Panc1 (cell line): ENCODE results near the gene KRT8. TPM values are rescaled to one million over a fixed set of nuclear protein-coding genes. Genes with fewer than 3 reads are reported as not detected.
"Not testable (repeated sequence)": the region's sequence is repeated elsewhere in the genome, so short reads cannot be mapped to it uniquely, and the experiment has no call there.

ENCODE experiments used
- ATAC-seq: fragments of 200-7000 bp; cut with Tn5 transposase; 2 replicates; pipeline ENCODE4 v1.9.1; 2020; ENCODE audit warnings: mild to moderate bottlenecking, moderate library complexity
- BruUV-seq: library from RNA; stranded (reverse); fragments of 400-500 nt; replicated peaks from 2 replicates; lab custom pipeline; 2021; lab: Mats Ljungman, UMichigan
- CTCF ChIA-PET: fragments of 300-600 bp; sonication (Branson Sonifier 250); formaldehyde crosslinking; loops from one replicate; lab custom pipeline; 2022; ENCODE audit warnings: antibody characterized with exemption; lab: Charles Lee
- POLR2A ChIA-PET: fragments of 300-600 bp; sonication (Branson Sonifier 250); formaldehyde crosslinking; loops from one replicate; lab custom pipeline; 2022; ENCODE audit warnings: antibody characterized with exemption; lab: Charles Lee
- DNase-seq: peaks from one replicate; pipeline ENCODE4 v3.0.0-alpha.2; 2010; ENCODE audit warnings: low read depth, low spot score
- H3K27ac ChIP-seq: 2 replicates; pipeline ENCODE4 v1.5.1; 2011; ENCODE audit warnings: mild to moderate bottlenecking, low read length, inconsistent platforms
- H3K27me3 ChIP-seq: fragments of 200-500 bp; sonication (Bioruptor generic); 2 replicates; pipeline ENCODE4 v1.6.0; 2014; ENCODE audit warnings: low read length, inconsistent platforms; ENCODE audit not compliant: control insufficient read depth, insufficient read depth
- H3K36me3 ChIP-seq: fragments of 200-500 bp; sonication (Bioruptor generic); 2 replicates; pipeline ENCODE4 v1.5.1; 2014; ENCODE audit warnings: inconsistent platforms, mild to moderate bottlenecking, low read length, moderate library complexity; ENCODE audit not compliant: control insufficient read depth, insufficient read depth
- H3K4me1 ChIP-seq: 2 replicates; pipeline ENCODE4 v1.5.1; 2011; ENCODE audit warnings: inconsistent platforms, mild to moderate bottlenecking, low read length, moderate library complexity; ENCODE audit not compliant: control insufficient read depth, insufficient read depth
- H3K4me3 ChIP-seq, 2 experiments: 2 replicates each; pipeline ENCODE4 v1.5.1; 2011 to 2012; ENCODE audit warnings: low read depth in 2 of 2, low read length in 2 of 2, mild to moderate bottlenecking in 2 of 2, inconsistent platforms in 1 of 2, moderate library complexity in 1 of 2
- H3K9me3 ChIP-seq: fragments of 200-500 bp; sonication (Bioruptor generic); 2 replicates; pipeline ENCODE4 v1.5.1; 2014; ENCODE audit warnings: low read depth, mild to moderate bottlenecking, inconsistent platforms, low read length, moderate library complexity; ENCODE audit not compliant: control insufficient read depth, insufficient read depth
- TCF7L2 ChIP-seq: IDR thresholded peaks from 2 replicates; pipeline ENCODE4 v1.6.1; 2011; ENCODE audit warnings: mild to moderate bottlenecking, low read depth, low read length, inconsistent platforms
- in situ Hi-C: cut with HindIII; loops from 2 replicates; pipeline ENCODE4 v1.10.0; 2016; ENCODE audit warnings: low sequenced_read_pairs, low pct_unique_long_range_greater_than_20kb
- intact Hi-C: fragments of 100-400 bp; cut with micrococcal nuclease; formaldehyde crosslinking; loops from one replicate; pipeline ENCODE4 v1.10.0; 2022; ENCODE audit not compliant: unreplicated experiment
- total RNA-seq: library from RNA; stranded (reverse); gene quantifications from one replicate; pipeline ENCODE4 v1.2.1, GENCODE V29; 2021; ENCODE audit not compliant: unreplicated experiment
- TF ChIP-seq, protein P1 (sequence below), 2 experiments: IDR thresholded peaks; 2 replicates each; pipeline ENCODE4 v1.6.1; 2011 to 2012; ENCODE audit warnings: low read depth in 2 of 2, control low read depth in 1 of 2, low read length in 1 of 2, mild to moderate bottlenecking in 1 of 2, moderate library complexity in 1 of 2; ENCODE audit not compliant: insufficient read depth in 1 of 2
- TF ChIP-seq, protein P2 (sequence below): fragments of 450-650 bp; IDR thresholded peaks from 2 replicates; pipeline ENCODE4 v1.5.1; 2017; ENCODE audit warnings: mild to moderate bottlenecking

The KRT8 gene
- total RNA-seq, 1 experiment from 2014 or later = 6,125 TPM

DNA sequence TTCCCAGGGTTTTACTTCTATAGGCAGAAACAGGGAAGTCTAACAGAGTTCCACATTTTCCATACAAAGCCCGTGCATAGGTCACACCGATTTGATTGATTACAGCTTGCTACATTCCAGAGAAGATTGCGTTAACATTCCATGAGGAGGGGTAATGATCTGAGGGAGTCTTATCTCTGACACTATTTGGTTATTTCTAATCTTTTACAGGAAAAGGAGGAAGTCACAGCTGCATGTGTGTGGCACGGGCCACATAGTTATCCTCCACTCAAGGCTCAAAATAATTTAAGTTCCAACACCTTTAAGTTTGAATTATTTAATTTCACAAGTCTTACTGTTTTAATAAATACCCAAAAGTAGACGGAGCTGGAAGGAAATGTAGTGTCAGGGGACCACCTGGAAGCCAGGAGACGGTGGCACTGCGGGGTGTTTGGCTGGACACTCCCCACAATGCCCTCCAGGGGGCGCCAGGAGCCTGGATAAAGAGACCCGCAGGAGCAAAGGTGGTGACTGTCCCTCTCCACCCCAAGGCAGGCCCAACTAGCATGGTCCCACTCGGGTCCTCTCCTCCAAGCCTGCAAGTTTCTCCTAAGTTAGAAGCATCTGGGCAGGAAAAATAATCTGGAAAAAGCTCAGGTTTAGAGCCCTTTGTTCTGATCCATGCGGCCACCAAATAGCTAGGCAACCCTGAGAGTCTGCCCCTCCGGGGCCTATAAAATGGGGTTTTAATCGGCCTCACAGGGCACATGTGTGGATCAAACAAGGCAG lies 20.2 kb downstream of the KRT8 start:
- peaks cover 17% of the 10 kb centered on the region for H3K4me1 ChIP-seq

DNA sequence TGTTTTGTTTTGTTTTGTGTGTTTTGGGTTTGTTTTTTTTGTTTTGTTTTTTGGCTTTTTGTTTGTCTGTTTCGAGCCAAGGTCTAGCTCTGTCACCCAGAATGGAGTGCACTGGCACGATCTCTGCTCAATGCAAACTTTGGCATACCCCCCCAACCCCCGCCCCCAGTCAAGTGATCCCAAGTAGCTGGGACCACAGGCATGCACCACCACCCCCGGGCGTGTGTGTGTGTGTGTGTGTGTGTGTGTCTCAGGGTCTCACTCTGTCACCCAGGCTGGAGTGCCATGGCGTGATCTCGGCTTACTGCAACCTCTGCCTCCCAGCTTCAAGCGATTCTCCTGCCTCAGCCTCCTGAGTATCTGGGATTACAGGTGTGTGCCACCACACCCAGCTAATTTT lies 24.4 kb downstream of the KRT8 start:
- not testable (repeated sequence) for H3K36me3 ChIP-seq, BruUV-seq
- POLR2A ChIA-PET = interaction anchor here (0.6 kb wide), 1 partner anchor 57 kb away, joined by 6 read pairs; no protein-coding TSS in a partner anchor

More for the DNA sequence above, 20.2 kb downstream of the KRT8 start:
- no peak for DNase-seq
- Histone ChIP-seq H3K27ac (peak overlapping the region; percentile 83), H3K27me3 (no peaks in the 10 kb centered on the region), H3K36me3 (no peaks in the 10 kb centered on the region), H3K9me3 (no peaks in the 10 kb centered on the region), H3K4me3 (no peak overlapping the region)
- in situ Hi-C loops (loop anchor here (25.0 kb wide), 1 partner anchor 103 kb away; no protein-coding TSS in a partner anchor), intact Hi-C loops (loop anchor here (1.0 kb wide), 1 partner anchor 97 kb away; no protein-coding TSS in a partner anchor)
- ChIA-PET CTCF (interaction anchor here (0.5 to 2.8 kb wide), 16 partner anchors 10 to 164 kb away, joined by 3 to 124 read pairs (median 5); partner anchors contain the start of genes KRT18 and KRT8), POLR2A (interaction anchor here (0.6 to 1.5 kb wide), 3 partner anchors 20 to 163 kb away, joined by 4 to 7 read pairs (median 5); partner anchors contain the start of gene KRT8)
- ATAC-seq = peak; percentile 86
- BruUV-seq = no TSS peak
- TF ChIP-seq, protein P1, sequence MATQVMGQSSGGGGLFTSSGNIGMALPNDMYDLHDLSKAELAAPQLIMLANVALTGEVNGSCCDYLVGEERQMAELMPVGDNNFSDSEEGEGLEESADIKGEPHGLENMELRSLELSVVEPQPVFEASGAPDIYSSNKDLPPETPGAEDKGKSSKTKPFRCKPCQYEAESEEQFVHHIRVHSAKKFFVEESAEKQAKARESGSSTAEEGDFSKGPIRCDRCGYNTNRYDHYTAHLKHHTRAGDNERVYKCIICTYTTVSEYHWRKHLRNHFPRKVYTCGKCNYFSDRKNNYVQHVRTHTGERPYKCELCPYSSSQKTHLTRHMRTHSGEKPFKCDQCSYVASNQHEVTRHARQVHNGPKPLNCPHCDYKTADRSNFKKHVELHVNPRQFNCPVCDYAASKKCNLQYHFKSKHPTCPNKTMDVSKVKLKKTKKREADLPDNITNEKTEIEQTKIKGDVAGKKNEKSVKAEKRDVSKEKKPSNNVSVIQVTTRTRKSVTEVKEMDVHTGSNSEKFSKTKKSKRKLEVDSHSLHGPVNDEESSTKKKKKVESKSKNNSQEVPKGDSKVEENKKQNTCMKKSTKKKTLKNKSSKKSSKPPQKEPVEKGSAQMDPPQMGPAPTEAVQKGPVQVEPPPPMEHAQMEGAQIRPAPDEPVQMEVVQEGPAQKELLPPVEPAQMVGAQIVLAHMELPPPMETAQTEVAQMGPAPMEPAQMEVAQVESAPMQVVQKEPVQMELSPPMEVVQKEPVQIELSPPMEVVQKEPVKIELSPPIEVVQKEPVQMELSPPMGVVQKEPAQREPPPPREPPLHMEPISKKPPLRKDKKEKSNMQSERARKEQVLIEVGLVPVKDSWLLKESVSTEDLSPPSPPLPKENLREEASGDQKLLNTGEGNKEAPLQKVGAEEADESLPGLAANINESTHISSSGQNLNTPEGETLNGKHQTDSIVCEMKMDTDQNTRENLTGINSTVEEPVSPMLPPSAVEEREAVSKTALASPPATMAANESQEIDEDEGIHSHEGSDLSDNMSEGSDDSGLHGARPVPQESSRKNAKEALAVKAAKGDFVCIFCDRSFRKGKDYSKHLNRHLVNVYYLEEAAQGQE (IDR thresholded peaks at IDR 0.05; ENCODE audit: insufficient read depth in 1 of 2, low read depth in 2 of 2, low read length in 1 of 2) = no peak
- TF ChIP-seq, protein P2, sequence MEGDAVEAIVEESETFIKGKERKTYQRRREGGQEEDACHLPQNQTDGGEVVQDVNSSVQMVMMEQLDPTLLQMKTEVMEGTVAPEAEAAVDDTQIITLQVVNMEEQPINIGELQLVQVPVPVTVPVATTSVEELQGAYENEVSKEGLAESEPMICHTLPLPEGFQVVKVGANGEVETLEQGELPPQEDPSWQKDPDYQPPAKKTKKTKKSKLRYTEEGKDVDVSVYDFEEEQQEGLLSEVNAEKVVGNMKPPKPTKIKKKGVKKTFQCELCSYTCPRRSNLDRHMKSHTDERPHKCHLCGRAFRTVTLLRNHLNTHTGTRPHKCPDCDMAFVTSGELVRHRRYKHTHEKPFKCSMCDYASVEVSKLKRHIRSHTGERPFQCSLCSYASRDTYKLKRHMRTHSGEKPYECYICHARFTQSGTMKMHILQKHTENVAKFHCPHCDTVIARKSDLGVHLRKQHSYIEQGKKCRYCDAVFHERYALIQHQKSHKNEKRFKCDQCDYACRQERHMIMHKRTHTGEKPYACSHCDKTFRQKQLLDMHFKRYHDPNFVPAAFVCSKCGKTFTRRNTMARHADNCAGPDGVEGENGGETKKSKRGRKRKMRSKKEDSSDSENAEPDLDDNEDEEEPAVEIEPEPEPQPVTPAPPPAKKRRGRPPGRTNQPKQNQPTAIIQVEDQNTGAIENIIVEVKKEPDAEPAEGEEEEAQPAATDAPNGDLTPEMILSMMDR = peak; percentile 94
- TF ChIP-seq TCF7L2 = no peak

More for the DNA sequence above, 24.4 kb downstream of the KRT8 start:
- H3K27me3 ChIP-seq, H3K4me3 ChIP-seq, ATAC-seq, intact Hi-C loops, H3K9me3 ChIP-seq, DNase-seq: not testable (repeated sequence)
- CTCF ChIA-PET = interaction anchor here (0.6 to 3.0 kb wide), 15 partner anchors 10 to 737 kb away, joined by 3 to 19 read pairs (median 5); no protein-coding TSS in a partner anchor
- in situ Hi-C loops = loop anchor here (25.0 kb wide), 1 partner anchor 107 kb away; no protein-coding TSS in a partner anchor
- Histone ChIP-seq H3K27ac (0 out of 2 replicates have a peak overlapping the region, but pooled peaks have one; percentile 13), H3K4me1 (peaks cover 13% of the 10 kb centered on the region)
